ENCODE results near the gene CCSER1.

DNA sequence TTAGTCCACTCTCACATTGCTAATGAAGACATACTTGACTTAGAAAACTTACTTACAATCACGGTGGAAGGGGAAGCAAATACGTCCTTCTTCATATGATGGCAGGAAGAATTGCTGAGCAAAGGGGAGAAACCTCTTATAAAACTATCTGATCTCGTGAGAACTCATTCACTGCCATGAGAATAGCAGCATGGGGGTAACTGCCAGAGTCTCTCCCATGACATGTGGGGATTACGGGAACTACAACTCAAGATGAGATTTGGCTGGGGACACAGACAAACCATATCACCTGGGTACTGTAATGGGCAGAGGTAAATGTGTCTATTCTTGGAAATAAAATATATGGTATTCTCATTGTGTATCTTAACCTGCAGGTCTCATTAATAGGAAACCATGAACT, 1464.9 kb downstream of the CCSER1 start:
- no peak for TF ChIP-seq EZH2 (IDR thresholded peaks at IDR 0.05)
- TF ChIP-seq POLR2AphosphoS5 (IDR thresholded peaks at IDR 0.05; ENCODE audit: borderline replicate concordance, low read depth, low read length): no peak
- no peak for TF ChIP-seq FOXP2 (optimal IDR thresholded peaks at IDR 0.05; ENCODE audit: control extremely low read depth, extremely low read length, insufficient read depth)

All from SK-N-MC (cell line).